AG04450 (cell line): ENCODE results near the gene SLC25A48. TPM values are rescaled to one million over a fixed set of nuclear protein-coding genes. Genes with fewer than 3 reads are reported as not detected.
A peak's percentile ranks its signal among the peaks of the same experiment; 100 is the strongest.

Source experiments
- CTCF ChIA-PET: fragments of 300-600, 350-600 bp; formaldehyde crosslinking; extraction: SDS; loops from one replicate; lab custom pipeline; 2022; ENCODE audit warnings: antibody characterized with exemption, inconsistent platforms; lab: Charles Lee
- POLR2A ChIA-PET: fragments of 350-600 bp; formaldehyde crosslinking; extraction: SDS; loops from one replicate; lab custom pipeline; 2021; ENCODE audit warnings: antibody characterized with exemption, inconsistent platforms; lab: Yijun Ruan, JAX
- DNase-seq: peaks from one replicate; pipeline ENCODE4 v3.0.0-alpha.2; 2011; ENCODE audit warnings: low read depth, low spot score
- H3K27ac ChIP-seq: one replicate; pipeline ENCODE4 v1.5.1; 2012; ENCODE audit warnings: low read depth, low read length, control low read depth
- H3K27me3 ChIP-seq: one replicate; pipeline ENCODE4 v1.6.0; 2012; ENCODE audit warnings: low read length; ENCODE audit not compliant: control insufficient read depth, insufficient read depth
- H3K4me3 ChIP-seq: 2 replicates; pipeline ENCODE4 v1.5.1; 2011; ENCODE audit warnings: mild to moderate bottlenecking, low read depth, low read length, control low read depth
- H3K9me3 ChIP-seq: 2 replicates; pipeline ENCODE4 v1.5.1; 2012; ENCODE audit warnings: low read length; ENCODE audit not compliant: control insufficient read depth, insufficient read depth
- CTCF ChIP-seq: IDR thresholded peaks from 2 replicates; pipeline ENCODE4 v1.5.1; 2011; ENCODE audit warnings: low read depth, low read length, control low read depth, inconsistent platforms
- polyA plus RNA-seq: library from polyadenylated mRNA; depleted of rRNA; stranded (reverse); fragments of >200 nt; gene quantifications from 2 replicates; pipeline ENCODE4 v1.2.3, GENCODE V29; 2011

Gene SLC25A48
- polyA plus RNA-seq, 1 experiment: not detected

- no peak for DNase-seq
- POLR2A ChIA-PET: interaction anchor here (0.5 kb wide), 1 partner anchor 292 kb away, joined by 14 read pairs; no protein-coding TSS in a partner anchor
- no peak overlapping the region for H3K27ac ChIP-seq
- no peaks in the 10 kb centered on the region for H3K9me3 ChIP-seq
- peak; percentile 36 for TF ChIP-seq CTCF
- CTCF ChIA-PET: interaction anchor here (0.7 to 5.9 kb wide), 14 partner anchors 8 to 326 kb away, joined by 3 to 108 read pairs (median 6); no protein-coding TSS in a partner anchor
- no peak overlapping the region for H3K4me3 ChIP-seq
- peaks cover 8% of the 10 kb centered on the region for H3K27me3 ChIP-seq
Observed at GRCh38 chr5:135891791-135892190, 57.3 kb downstream of the SLC25A48 start.

- H3K9me3 ChIP-seq: no peaks in the 10 kb centered on the region
- H3K27me3 ChIP-seq: peaks cover 13% of the 10 kb centered on the region
- ChIA-PET CTCF (interaction anchor here (1.6 kb wide), 1 partner anchor 280 kb away, joined by 5 read pairs; no protein-coding TSS in a partner anchor), POLR2A (no interaction called here)
- H3K27ac ChIP-seq: no peak overlapping the region
- no peak for DNase-seq
- no peak overlapping the region for H3K4me3 ChIP-seq
- no peak for TF ChIP-seq CTCF
Observed at GRCh38 chr5:135894276-135894675, 59.8 kb downstream of the SLC25A48 start.

- ChIA-PET CTCF (interaction anchor here (1.3 to 1.6 kb wide), 2 partner anchors 280 to 317 kb away, joined by 5 read pairs; no protein-coding TSS in a partner anchor), POLR2A (no interaction called here)
- no peak for TF ChIP-seq CTCF
- no peak overlapping the region for H3K27ac ChIP-seq
- peaks cover 16% of the 10 kb centered on the region for H3K27me3 ChIP-seq
- H3K9me3 ChIP-seq: no peaks in the 10 kb centered on the region
- no peak overlapping the region for H3K4me3 ChIP-seq
- no peak for DNase-seq
Observed at GRCh38 chr5:135894789-135895188, 60.3 kb downstream of the SLC25A48 start.

- CTCF ChIA-PET: interaction anchor here (0.6 to 1.3 kb wide), 2 partner anchors 258 to 316 kb away, joined by 3 to 5 read pairs; no protein-coding TSS in a partner anchor
- POLR2A ChIA-PET: no interaction called here
- no peaks in the 10 kb centered on the region for H3K9me3 ChIP-seq
- no peak for TF ChIP-seq CTCF
- DNase-seq: no peak
- H3K4me3 ChIP-seq: no peak within 1 kb of the TSS
- H3K27me3 ChIP-seq: peaks cover 16% of the 10 kb centered on the region
- H3K27ac ChIP-seq: no peak within 1 kb of the TSS
Observed at GRCh38 chr5:135895474-135896006, 61.1 kb downstream of the SLC25A48 start, which contains the start of gene IL9. Gene IL9 (minus strand): TSS chr5:135895841. CDS start chr5:135895816, 25 bp downstream.

GRCh38 chr5:135898651-135899050 lies 64.2 kb downstream of the SLC25A48 start:
- Histone ChIP-seq H3K9me3 (no peaks in the 10 kb centered on the region), H3K4me3 (no peak overlapping the region), H3K27ac (no peak overlapping the region), H3K27me3 (peaks cover 23% of the 10 kb centered on the region)
- TF ChIP-seq CTCF: no peak
- DNase-seq: no peak
- POLR2A ChIA-PET: no interaction called here
- CTCF ChIA-PET: interaction anchor here (2.5 kb wide), 1 partner anchor 184 kb away, joined by 8 read pairs; no protein-coding TSS in a partner anchor
